ENCODE results near the gene FBXL22.
A peak's percentile ranks its signal among the peaks of the same experiment; 100 is the strongest.

FBXL22 gene

GRCh38 chr15:63605036-63605435 is 7.8 kb downstream of the FBXL22 start:
- Histone ChIP-seq H3F3A (ENCODE audit: control insufficient read depth, insufficient read depth) (peaks cover 10% of the 10 kb centered on the region; the same call in 1 of the 2 replicates), H3K27ac (ENCODE audit: low read depth, low read length) (no peak overlapping the region), H3K27me3 (ENCODE audit: control insufficient read depth, low read length) (no peaks in the 10 kb centered on the region), H3K79me2 (ENCODE audit: control insufficient read depth, low read length) (peaks cover 3% of the 10 kb centered on the region), H3K36me3 (ENCODE audit: control insufficient read depth, low read length) (peaks cover 22% of the 10 kb centered on the region), H3K4me1 (ENCODE audit: control insufficient read depth, low read length) (peaks cover 54% of the 10 kb centered on the region), H3K9me2 (replicated peaks; ENCODE audit: control insufficient read depth, low read length) (no peaks in the 10 kb centered on the region), H3K9me3 (ENCODE audit: control insufficient read depth, insufficient read depth, low read length) (no peaks in the 10 kb centered on the region), H3K4me2 (ENCODE audit: low read length) (no peak overlapping the region), H4K20me1 (ENCODE audit: control insufficient read depth, insufficient read depth, low read depth, low read length) (no peaks in the 10 kb centered on the region), H3K4me3 (ENCODE audit: low read length) (no peak overlapping the region)
- no peak for TF ChIP-seq CTCF (IDR thresholded peaks at IDR 0.05; ENCODE audit: low read depth, low read length, poor library complexity, severe bottlenecking)
- no peak for TF ChIP-seq EZH2phosphoT487 (IDR thresholded peaks at IDR 0.05; ENCODE audit: borderline replicate concordance, low read length)

GRCh38 chr15:63605816-63606215 is 8.6 kb downstream of the FBXL22 start:
- Histone ChIP-seq H3K9me2 (replicated peaks; ENCODE audit: control insufficient read depth, low read length) (no peaks in the 10 kb centered on the region), H3K9me3 (ENCODE audit: control insufficient read depth, insufficient read depth, low read length) (no peaks in the 10 kb centered on the region), H3K27ac (ENCODE audit: low read depth, low read length) (no peak overlapping the region), H3K4me2 (ENCODE audit: low read length) (peak overlapping the region; percentile 2; the same call in 1 of the 2 replicates), H4K20me1 (ENCODE audit: control insufficient read depth, insufficient read depth, low read depth, low read length) (no peaks in the 10 kb centered on the region), H3K36me3 (ENCODE audit: control insufficient read depth, low read length) (peaks cover 24% of the 10 kb centered on the region), H3K4me1 (ENCODE audit: control insufficient read depth, low read length) (peaks cover 57% of the 10 kb centered on the region), H3K4me3 (ENCODE audit: low read length) (no peak overlapping the region), H3K79me2 (ENCODE audit: control insufficient read depth, low read length) (no peaks in the 10 kb centered on the region), H3F3A (ENCODE audit: control insufficient read depth, insufficient read depth) (peaks cover 14% of the 10 kb centered on the region; the same call in 1 of the 2 replicates), H3K27me3 (ENCODE audit: control insufficient read depth, low read length) (no peaks in the 10 kb centered on the region)
- TF ChIP-seq EZH2phosphoT487 (IDR thresholded peaks at IDR 0.05; ENCODE audit: borderline replicate concordance, low read length) (no peak), CTCF (IDR thresholded peaks at IDR 0.05; ENCODE audit: low read depth, low read length, poor library complexity, severe bottlenecking) (no peak)

- 0 out of 2 replicates have a peak overlapping the region, but pooled peaks have one; percentile 2 for H3K4me2 ChIP-seq (ENCODE audit: low read length)
- TF ChIP-seq CTCF (IDR thresholded peaks at IDR 0.05; ENCODE audit: low read depth, low read length, poor library complexity, severe bottlenecking) (no peak), EZH2phosphoT487 (IDR thresholded peaks at IDR 0.05; ENCODE audit: borderline replicate concordance, low read length) (no peak)
- H3K4me1 ChIP-seq (ENCODE audit: control insufficient read depth, low read length), result peaks cover 61% of the 10 kb centered on the region
- peaks cover 16% of the 10 kb centered on the region; the same call in 1 of the 2 replicates for H3F3A ChIP-seq (ENCODE audit: control insufficient read depth, insufficient read depth)
- no peaks in the 10 kb centered on the region for H3K27me3 ChIP-seq (ENCODE audit: control insufficient read depth, low read length)
- no peaks in the 10 kb centered on the region for H4K20me1 ChIP-seq (ENCODE audit: control insufficient read depth, insufficient read depth, low read depth, low read length)
- no peaks in the 10 kb centered on the region for H3K9me3 ChIP-seq (ENCODE audit: control insufficient read depth, insufficient read depth, low read length)
- no peaks in the 10 kb centered on the region for H3K9me2 ChIP-seq (replicated peaks; ENCODE audit: control insufficient read depth, low read length)
- no peaks in the 10 kb centered on the region for H3K79me2 ChIP-seq (ENCODE audit: control insufficient read depth, low read length)
- H3K27ac ChIP-seq (ENCODE audit: low read depth, low read length), result no peak overlapping the region
- no peak overlapping the region for H3K4me3 ChIP-seq (ENCODE audit: low read length)
- peaks cover 27% of the 10 kb centered on the region for H3K36me3 ChIP-seq (ENCODE audit: control insufficient read depth, low read length)
These were observed 9.1 kb downstream of the FBXL22 start for GRCh38 chr15:63606308-63606707.

Data from DOHH2 (cell line).